ENCODE results near the gene TMX1. TPM values are rescaled to one million over a fixed set of nuclear protein-coding genes. Genes with fewer than 3 reads are reported as not detected.

Gene TMX1
- total RNA-seq, 1 experiment from 2014 or later, result 46.2 TPM

- Histone ChIP-seq H3K4me2 (ENCODE audit: low read length) (no peak overlapping the region), H4K20me1 (ENCODE audit: insufficient read depth) (no peaks in the 10 kb centered on the region), H3K27ac (ENCODE audit: low read depth, low read length) (no peak overlapping the region), H3K4me1 (ENCODE audit: control insufficient read depth in 1 of 2, insufficient read depth in 2 of 2, low read length in 2 of 2) (no peaks in the 10 kb centered on the region), H2AFZ (ENCODE audit: low read depth, low read length, poor library complexity, severe bottlenecking) (no peak overlapping the region), H3K36me3 (ENCODE audit: control insufficient read depth in 1 of 2, insufficient read depth in 2 of 2, low read length in 2 of 2) (0 out of 4 replicates have a peak, but pooled peaks cover 0 to 3% of the 10 kb centered on the region in 2 experiments), H3K9ac (ENCODE audit: low read length) (no peak overlapping the region), H3K4me3 (replicated peaks in 1 of 2; ENCODE audit: low read depth in 1 of 2, low read length in 2 of 2) (no peak overlapping the region), H3K79me2 (ENCODE audit: insufficient read depth, low read length) (0 out of 2 replicates have a peak, but pooled peaks cover 10% of the 10 kb centered on the region), H3K27me3 (ENCODE audit: insufficient read depth, low read length) (no peaks in the 10 kb centered on the region), H3K9me3 (ENCODE audit: control insufficient read depth in 1 of 2, insufficient read depth in 1 of 2, low read depth in 1 of 2, low read length in 2 of 2) (no peaks in the 10 kb centered on the region), H3K9me2 (ENCODE audit: insufficient read depth) (no peaks in the 10 kb centered on the region)
- TF ChIP-seq ZBTB33 (IDR thresholded peaks at IDR 0.05; ENCODE audit: extremely low read depth, insufficient replicate concordance, low read length), result no peak
- no peak for TF ChIP-seq CBX3 (IDR thresholded peaks at IDR 0.05; ENCODE audit: low read depth)
- no peak for TF ChIP-seq MAX (IDR thresholded peaks at IDR 0.05)
- no peak for TF ChIP-seq ELF1 (IDR thresholded peaks at IDR 0.05; ENCODE audit: borderline replicate concordance, low read depth)
- TF ChIP-seq CTCF (IDR thresholded peaks at IDR 0.05 in 2 of 3, conservative IDR thresholded peaks at IDR 0.05 in 1 of 3; ENCODE audit: borderline replicate concordance in 1 of 3, insufficient read depth in 1 of 3, low read depth in 2 of 3, low read length in 2 of 3), result no peak
- no peak for TF ChIP-seq FOSL1 (IDR thresholded peaks at IDR 0.05; ENCODE audit: low read depth)
- intact Hi-C loops (cut with micrococcal nuclease), result no loop called here
- no peak for DNase-seq (ENCODE audit: low read depth, low spot score)
- BruUV-seq (replicated peaks), result no TSS peak
- no peak for ATAC-seq
- ChIA-PET POLR2A (no interaction called here), RAD21 (ENCODE audit: low non-redundant PET in 1 of 2, low total read pairs in 2 of 2, uncharacterized antibody in 2 of 2, unreplicated experiment in 2 of 2) (no interaction called here), CTCF (no interaction called here)
These were observed 36.6 kb downstream of the TMX1 start for GRCh38 chr14:51276605-51277004.
